Smooth muscle cell (in vitro differentiated cells): ENCODE results near the gene ZFHX2. TPM values are rescaled to one million over a fixed set of nuclear protein-coding genes. Genes with fewer than 3 reads are reported as not detected.

ENCODE experiments used
- DNase-seq: peaks from one replicate; lab custom pipeline; 2025; ENCODE audit not compliant: unreplicated experiment; lab: John Stamatoyannopoulos, UW
- H2AFZ ChIP-seq: fragments of 200-600 bp; sonication (generic); 2 replicates; pipeline ENCODE4 v1.6.0; 2016; ENCODE audit warnings: antibody characterized with exemption, low read depth, mild to moderate bottlenecking
- H3F3A ChIP-seq: fragments of 200-600 bp; sonication (generic); 2 replicates; pipeline ENCODE4 v1.6.0; 2017; ENCODE audit warnings: antibody characterized with exemption, low read depth
- H3K27ac ChIP-seq: fragments of 200-600 bp; sonication (generic); 2 replicates; pipeline ENCODE4 v1.5.1; 2016; ENCODE audit warnings: low read depth, mild to moderate bottlenecking
- H3K27me3 ChIP-seq: fragments of 200-600 bp; sonication (generic); 2 replicates; pipeline ENCODE4 v1.6.1; 2016; ENCODE audit warnings: low read depth, mild to moderate bottlenecking
- H3K36me3 ChIP-seq: fragments of 200-600 bp; sonication (generic); 2 replicates; pipeline ENCODE4 v1.5.1; 2016; ENCODE audit warnings: low read depth
- H3K4me1 ChIP-seq: fragments of 200-600 bp; sonication (generic); 2 replicates; pipeline ENCODE4 v1.5.1; 2016; ENCODE audit warnings: low read depth
- H3K4me2 ChIP-seq: fragments of 200-600 bp; sonication (generic); 2 replicates; pipeline ENCODE4 v1.6.0; 2016; ENCODE audit warnings: mild to moderate bottlenecking
- H3K4me3 ChIP-seq: fragments of 200-600 bp; sonication (generic); 2 replicates; pipeline ENCODE4 v1.5.1; 2016; ENCODE audit warnings: mild to moderate bottlenecking
- H3K79me2 ChIP-seq: fragments of 200-600 bp; sonication (generic); 2 replicates; pipeline ENCODE4 v1.6.0; 2016; ENCODE audit warnings: low read depth, mild to moderate bottlenecking
- H3K9ac ChIP-seq: fragments of 200-600 bp; sonication (generic); 2 replicates; pipeline ENCODE4 v1.6.0; 2016; ENCODE audit warnings: low read depth
- H3K9me3 ChIP-seq: fragments of 200-600 bp; sonication (generic); replicated peaks from 2 replicates; pipeline ENCODE4 v1.5.1; 2016; ENCODE audit warnings: low read depth
- H4K20me1 ChIP-seq: fragments of 200-600 bp; sonication (generic); 2 replicates; pipeline ENCODE4 v1.6.0; 2016; ENCODE audit warnings: low read depth
- WGBS: methylation state at CpG from one replicate; pipeline ENCODE4 v1.1.7; 2016; ENCODE audit warnings: low lambda C conversion rate; 5-methylcytosine and 5-hydroxymethylcytosine counted together
- polyA plus RNA-seq: library from polyadenylated mRNA; unstranded; fragments of >200 nt; fragmentation: Nextera tagmentation; extraction: Ambion mirVana; gene quantifications from 2 replicates; pipeline ENCODE4 v1.2.1, GENCODE V29; 2016
- total RNA-seq: library from RNA; depleted of rRNA; stranded (reverse); fragments of >200 nt; gene quantifications from 2 replicates; pipeline ENCODE4 v1.2.3, GENCODE V29; 2014
- TF ChIP-seq, protein P1 (sequence below): fragments of 200-600 bp; sonication (generic); IDR thresholded peaks from 2 replicates; pipeline ENCODE4 v1.5.1; 2017; ENCODE audit warnings: borderline replicate concordance, mild to moderate bottlenecking, antibody characterized with exemption; ENCODE audit not compliant: insufficient read depth, poor library complexity, severe bottlenecking

The ZFHX2 gene
- total and polyA plus RNA-seq, 2 experiments from 2014 or later: 0.27 to 1.4 TPM

DNA sequence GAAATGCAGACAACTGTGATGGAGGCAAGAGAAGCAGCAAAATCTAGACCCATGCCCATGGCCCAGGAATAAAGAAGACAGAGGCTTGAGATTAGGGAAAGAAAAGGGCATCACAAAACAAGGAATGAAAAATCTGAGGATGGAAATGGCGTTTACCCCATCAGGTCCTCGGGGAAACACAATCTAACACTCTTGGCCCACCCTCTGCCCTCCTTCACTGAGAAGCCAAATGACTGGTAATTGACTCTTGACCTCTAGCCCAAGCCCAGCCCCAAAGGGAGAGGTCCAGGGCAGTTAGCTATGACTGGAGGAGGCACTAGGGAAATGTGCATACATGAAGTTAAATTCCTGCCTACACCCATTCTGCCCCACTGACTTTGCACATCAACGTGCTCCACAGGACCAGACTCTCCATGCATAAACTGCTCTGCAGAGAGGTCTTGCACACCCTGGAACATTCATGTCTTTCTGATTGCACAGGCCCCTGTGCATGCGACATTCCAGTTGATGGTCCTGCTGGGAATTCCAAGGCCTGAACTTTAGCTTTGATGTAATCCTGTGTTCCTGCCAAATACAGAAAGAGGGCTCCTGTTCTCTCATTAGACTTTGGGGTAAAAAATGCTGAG, 5.7 kb downstream of the ZFHX2 start:
- Histone ChIP-seq H3K4me1 (peaks cover 36% of the 10 kb centered on the region), H4K20me1 (no peaks in the 10 kb centered on the region), H3K36me3 (no peaks in the 10 kb centered on the region), H3K79me2 (no peaks in the 10 kb centered on the region), H2AFZ (no peak overlapping the region), H3K9ac (no peak overlapping the region), H3K27me3 (no peaks in the 10 kb centered on the region), H3K4me2 (no peak overlapping the region), H3K9me3 (no peaks in the 10 kb centered on the region), H3F3A (peaks cover 6% of the 10 kb centered on the region), H3K4me3 (no peak overlapping the region), H3K27ac (no peak overlapping the region)
- DNase-seq: no peak
- TF ChIP-seq, protein P1, sequence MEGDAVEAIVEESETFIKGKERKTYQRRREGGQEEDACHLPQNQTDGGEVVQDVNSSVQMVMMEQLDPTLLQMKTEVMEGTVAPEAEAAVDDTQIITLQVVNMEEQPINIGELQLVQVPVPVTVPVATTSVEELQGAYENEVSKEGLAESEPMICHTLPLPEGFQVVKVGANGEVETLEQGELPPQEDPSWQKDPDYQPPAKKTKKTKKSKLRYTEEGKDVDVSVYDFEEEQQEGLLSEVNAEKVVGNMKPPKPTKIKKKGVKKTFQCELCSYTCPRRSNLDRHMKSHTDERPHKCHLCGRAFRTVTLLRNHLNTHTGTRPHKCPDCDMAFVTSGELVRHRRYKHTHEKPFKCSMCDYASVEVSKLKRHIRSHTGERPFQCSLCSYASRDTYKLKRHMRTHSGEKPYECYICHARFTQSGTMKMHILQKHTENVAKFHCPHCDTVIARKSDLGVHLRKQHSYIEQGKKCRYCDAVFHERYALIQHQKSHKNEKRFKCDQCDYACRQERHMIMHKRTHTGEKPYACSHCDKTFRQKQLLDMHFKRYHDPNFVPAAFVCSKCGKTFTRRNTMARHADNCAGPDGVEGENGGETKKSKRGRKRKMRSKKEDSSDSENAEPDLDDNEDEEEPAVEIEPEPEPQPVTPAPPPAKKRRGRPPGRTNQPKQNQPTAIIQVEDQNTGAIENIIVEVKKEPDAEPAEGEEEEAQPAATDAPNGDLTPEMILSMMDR: no peak
- 80% methylated on average over 4 of the region's 4 CpGs for WGBS

DNA sequence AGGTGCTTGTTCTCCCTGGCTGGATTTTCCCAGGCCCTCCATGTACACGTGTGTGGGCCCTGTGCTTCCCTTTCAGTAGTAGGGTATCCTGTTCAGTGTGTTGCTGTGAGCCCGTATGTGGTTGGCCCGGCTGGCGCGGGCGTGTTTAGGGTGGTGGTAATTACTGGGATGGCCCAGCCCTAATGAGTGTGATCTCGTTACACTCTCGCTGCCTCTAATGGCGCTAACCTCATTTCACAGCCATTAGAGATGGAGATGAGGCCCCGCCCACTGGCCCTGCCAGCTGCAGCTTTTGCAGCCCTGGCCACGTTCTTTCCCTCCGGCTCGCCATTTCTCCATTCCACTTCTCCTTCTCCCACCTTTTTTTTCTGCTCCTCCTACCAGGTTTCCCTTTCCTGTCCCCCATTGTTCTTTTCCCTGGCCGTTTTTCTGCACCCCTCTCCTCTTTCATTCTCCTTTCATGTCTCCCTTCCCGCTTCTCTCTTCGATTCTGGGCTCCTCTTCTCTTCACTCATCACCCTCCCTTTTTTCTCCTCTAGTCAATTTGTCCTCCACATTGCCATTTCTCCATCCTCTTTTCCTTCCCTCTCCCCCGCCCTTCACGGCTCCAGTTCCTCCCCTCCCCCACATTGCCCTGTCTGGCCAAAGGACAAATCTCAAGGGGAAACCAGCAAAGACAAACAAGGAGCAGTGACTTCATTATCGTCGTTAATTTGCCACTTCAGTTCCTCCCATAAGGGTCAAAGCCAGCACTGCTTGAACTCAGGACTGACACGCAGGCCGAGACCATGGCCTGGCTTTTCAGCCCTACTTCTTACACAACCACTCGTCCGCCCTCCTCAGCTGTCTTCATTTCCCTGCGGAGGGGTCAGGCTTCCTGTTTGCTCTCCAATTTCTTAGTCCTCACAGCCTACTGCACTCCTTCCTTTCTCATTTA, 6.8 kb downstream of the ZFHX2 start:
- H2AFZ ChIP-seq: no peak overlapping the region
- peak overlapping the region; percentile 6 for H3K4me2 ChIP-seq
- H3K4me3 ChIP-seq: no peak overlapping the region
- 44% methylated on average over 25 of the region's 25 CpGs for WGBS
- H3K79me2 ChIP-seq: no peaks in the 10 kb centered on the region
- H3K4me1 ChIP-seq: peaks cover 26% of the 10 kb centered on the region
- peaks cover 6% of the 10 kb centered on the region for H3F3A ChIP-seq
- DNase-seq: no peak
- H3K9me3 ChIP-seq: no peaks in the 10 kb centered on the region
- TF ChIP-seq, protein P1: no peak
- no peaks in the 10 kb centered on the region for H3K27me3 ChIP-seq
- H3K36me3 ChIP-seq: no peaks in the 10 kb centered on the region
- H3K9ac ChIP-seq: no peak overlapping the region
- H4K20me1 ChIP-seq: no peaks in the 10 kb centered on the region
- H3K27ac ChIP-seq: no peak overlapping the region

DNA sequence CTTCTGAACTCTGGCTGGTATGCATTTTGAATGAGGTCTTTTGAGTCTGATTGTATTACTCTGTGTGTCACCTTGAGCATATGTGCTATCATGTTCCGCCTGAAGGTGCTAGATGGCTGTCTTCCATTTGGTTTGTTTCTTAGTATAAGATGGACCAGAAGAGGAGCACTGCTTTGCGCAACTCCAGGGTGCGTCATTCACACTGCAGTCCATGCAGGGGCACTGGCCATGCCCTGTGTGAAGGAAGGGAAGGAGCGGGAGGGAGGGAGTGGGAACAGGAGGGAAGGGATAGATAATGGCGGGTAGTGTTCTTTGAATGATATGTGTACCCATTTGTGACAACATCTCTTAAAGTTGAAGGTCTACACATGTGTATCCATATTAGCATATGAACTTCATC, 8.2 kb downstream of the ZFHX2 start:
- TF ChIP-seq, protein P1: no peak
- H3K79me2 ChIP-seq: no peaks in the 10 kb centered on the region
- no peak for DNase-seq
- no peak overlapping the region for H3K9ac ChIP-seq
- no peak overlapping the region for H3K4me3 ChIP-seq
- H2AFZ ChIP-seq: no peak overlapping the region
- H3K4me1 ChIP-seq: peaks cover 24% of the 10 kb centered on the region
- H3K27me3 ChIP-seq: no peaks in the 10 kb centered on the region
- H4K20me1 ChIP-seq: no peaks in the 10 kb centered on the region
- no peaks in the 10 kb centered on the region for H3K9me3 ChIP-seq
- WGBS: 96% methylated on average over 5 of the region's 5 CpGs
- H3F3A ChIP-seq: peaks cover 9% of the 10 kb centered on the region
- no peak overlapping the region for H3K27ac ChIP-seq
- H3K36me3 ChIP-seq: no peaks in the 10 kb centered on the region
- no peak overlapping the region for H3K4me2 ChIP-seq
